ENCODE measurements around the gene CALCOCO1. TPM values are rescaled to one million over a fixed set of nuclear protein-coding genes. Genes with fewer than 3 reads are reported as not detected.

The CALCOCO1 gene
- total and polyA plus RNA-seq, 10 of the 15 experiments (the other 5 are each of a cell fraction or from before 2014, with no cell fraction given) = 2.8 to 55.9 (median 13.7) TPM

GRCh38 chr12:53727310-53728041 lies at the start of gene CALCOCO1 (continued):
- TF ChIP-seq E4F1 (IDR thresholded peaks at IDR 0.05; ENCODE audit: borderline replicate concordance, partially characterized antibody) (peak; percentile 82), TCF3 (IDR thresholded peaks at IDR 0.05; ENCODE audit: borderline replicate concordance, insufficient read depth, low read depth, low read length) (no peak), ZNF207 (IDR thresholded peaks at IDR 0.05; ENCODE audit: borderline replicate concordance) (peak; percentile 91; the same call in 1 of the 2 replicates), ZZZ3 (IDR thresholded peaks at IDR 0.05; ENCODE audit: control insufficient read depth, insufficient read length, low read depth) (no peak), WRNIP1 (IDR thresholded peaks at IDR 0.05; ENCODE audit: borderline replicate concordance, low read depth, low read length) (no peak), CBX5 (IDR thresholded peaks at IDR 0.05; ENCODE audit: low read depth) (no peak), HCFC1 (IDR thresholded peaks at IDR 0.05; ENCODE audit: low read length) (peak; percentile 100), ZNF217 (IDR thresholded peaks at IDR 0.05) (no peak), CHD1 (IDR thresholded peaks at IDR 0.05; ENCODE audit: low read depth, low read length) (peak; percentile 93; the same call in 1 of the 2 replicates), FOXM1 (IDR thresholded peaks at IDR 0.05; ENCODE audit: low read depth, low read length) (no peak), ZNF24 (IDR thresholded peaks at IDR 0.05) (no peak), IRF4 (IDR thresholded peaks at IDR 0.05; ENCODE audit: low read depth, low read length) (no peak), POLR2AphosphoS5 (IDR thresholded peaks at IDR 0.05; ENCODE audit: low read length) (0 out of 2 replicates have a peak, but pooled peaks have one; percentile 64), RFX5 (IDR thresholded peaks at IDR 0.05; ENCODE audit: low read depth, low read length) (no peak), STAT3 (IDR thresholded peaks at IDR 0.05; ENCODE audit: low read depth, low read length) (no peak), ETV6 (conservative IDR thresholded peaks at IDR 0.05 in 1 of 2, IDR thresholded peaks at IDR 0.05 in 1 of 2; ENCODE audit: borderline replicate concordance in 1 of 2, low read depth in 1 of 2) (no peak), IRF3 (IDR thresholded peaks at IDR 0.05) (no peak), BHLHE40 (IDR thresholded peaks at IDR 0.05; ENCODE audit: borderline replicate concordance in 1 of 2, low read depth in 2 of 2, low read length in 1 of 2) (peak; percentile 79 to 86), RCOR1 (conservative IDR thresholded peaks at IDR 0.05; ENCODE audit: low read depth, low read length) (no peak), PAX5 (IDR thresholded peaks at IDR 0.05; ENCODE audit: borderline replicate concordance, low read depth, low read length) (no peak), MYB (IDR thresholded peaks at IDR 0.05; ENCODE audit: borderline replicate concordance, low read depth, low read length) (0 out of 2 replicates have a peak, but pooled peaks have one; percentile 45), POLR2A (IDR thresholded peaks at IDR 0.05; ENCODE audit: low read depth, low read length) (peak; percentile 68)
- TF ChIP-seq, protein P1, sequence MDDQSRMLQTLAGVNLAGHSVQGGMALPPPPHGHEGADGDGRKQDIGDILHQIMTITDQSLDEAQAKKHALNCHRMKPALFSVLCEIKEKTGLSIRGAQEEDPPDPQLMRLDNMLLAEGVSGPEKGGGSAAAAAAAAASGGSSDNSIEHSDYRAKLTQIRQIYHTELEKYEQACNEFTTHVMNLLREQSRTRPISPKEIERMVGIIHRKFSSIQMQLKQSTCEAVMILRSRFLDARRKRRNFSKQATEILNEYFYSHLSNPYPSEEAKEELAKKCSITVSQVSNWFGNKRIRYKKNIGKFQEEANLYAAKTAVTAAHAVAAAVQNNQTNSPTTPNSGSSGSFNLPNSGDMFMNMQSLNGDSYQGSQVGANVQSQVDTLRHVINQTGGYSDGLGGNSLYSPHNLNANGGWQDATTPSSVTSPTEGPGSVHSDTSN (IDR thresholded peaks at IDR 0.05; ENCODE audit: insufficient replicate concordance, low read depth, low read length) = peak; percentile 15
- TF ChIP-seq, protein P2, sequence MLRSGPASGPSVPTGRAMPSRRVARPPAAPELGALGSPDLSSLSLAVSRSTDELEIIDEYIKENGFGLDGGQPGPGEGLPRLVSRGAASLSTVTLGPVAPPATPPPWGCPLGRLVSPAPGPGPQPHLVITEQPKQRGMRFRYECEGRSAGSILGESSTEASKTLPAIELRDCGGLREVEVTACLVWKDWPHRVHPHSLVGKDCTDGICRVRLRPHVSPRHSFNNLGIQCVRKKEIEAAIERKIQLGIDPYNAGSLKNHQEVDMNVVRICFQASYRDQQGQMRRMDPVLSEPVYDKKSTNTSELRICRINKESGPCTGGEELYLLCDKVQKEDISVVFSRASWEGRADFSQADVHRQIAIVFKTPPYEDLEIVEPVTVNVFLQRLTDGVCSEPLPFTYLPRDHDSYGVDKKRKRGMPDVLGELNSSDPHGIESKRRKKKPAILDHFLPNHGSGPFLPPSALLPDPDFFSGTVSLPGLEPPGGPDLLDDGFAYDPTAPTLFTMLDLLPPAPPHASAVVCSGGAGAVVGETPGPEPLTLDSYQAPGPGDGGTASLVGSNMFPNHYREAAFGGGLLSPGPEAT (IDR thresholded peaks at IDR 0.05; ENCODE audit: low read depth) = peak; percentile 95

All from GM12878 (cell line).